GM10266 (cell line): ENCODE measurements around the gene SAP30L.

Experiments
- DNase-seq: peaks from one replicate; pipeline ENCODE4 v3.0.0; 2012; ENCODE audit errors: extremely low spot score
- CTCF ChIP-seq: IDR thresholded peaks from 2 replicates; pipeline ENCODE4 v1.5.1; 2012; ENCODE audit warnings: mild to moderate bottlenecking, low read depth; ENCODE audit not compliant: control insufficient read depth, insufficient read depth; ENCODE audit errors: missing control alignments

SAP30L gene

GRCh38 chr5:154476354-154477205 is 30.8 kb downstream of the SAP30L start:
- no peak for DNase-seq
- no peak for TF ChIP-seq CTCF

- no peak for DNase-seq
- no peak for TF ChIP-seq CTCF
These were observed 31.8 kb downstream of the SAP30L start for GRCh38 chr5:154477382-154478223.

- DNase-seq: peak; percentile 36
- TF ChIP-seq CTCF: no peak
These were observed 32.4 kb downstream of the SAP30L start, which contains the start of gene HAND1 for GRCh38 chr5:154478224-154478565. TSS of gene HAND1 (minus strand) at chr5:154478227. CDS start at chr5:154478008, 219 bp downstream.

GRCh38 chr5:154478752-154479159 is 33.0 kb downstream of the SAP30L start:
- no peak for DNase-seq
- no peak for TF ChIP-seq CTCF

GRCh38 chr5:154479160-154479943 is 33.6 kb downstream of the SAP30L start:
- DNase-seq: peak; percentile 44
- no peak for TF ChIP-seq CTCF

- peak; percentile 58 for DNase-seq
- TF ChIP-seq CTCF: no peak
These were observed 34.4 kb downstream of the SAP30L start for GRCh38 chr5:154479944-154480750.
